HG02610 (cell line): ENCODE results near the gene CALR.
"Not testable (repeated sequence)": the region's sequence is repeated elsewhere in the genome, so short reads cannot be mapped to it uniquely, and the experiment has no call there.

ENCODE experiments used
- ATAC-seq: cut with Tn5 transposase; IDR thresholded peaks from one replicate; pipeline ENCODE4 v1.9.1; 2021; ENCODE audit warnings: mild to moderate bottlenecking, moderate library complexity; ENCODE audit not compliant: unreplicated experiment

Gene CALR

GRCh38 chr19:12937927-12938778 lies at the start of gene CALR:
TSS of gene CALR (plus strand) at chr19:12938609. CDS start at chr19:12938680, 71 bp downstream.
- ATAC-seq: peak; percentile 81

- ATAC-seq: not testable (repeated sequence)
Measured at GRCh38 chr19:12890299-12890786, 48.1 kb upstream of the CALR start.

- ATAC-seq: peak; percentile 92
Measured at GRCh38 chr19:12890787-12891552, 47.4 kb upstream of the CALR start, which contains the start of gene GCDH. TSS of gene GCDH (plus strand) at chr19:12891160. CDS start at chr19:12891305, 145 bp downstream.

GRCh38 chr19:12891553-12892021 lies 46.8 kb upstream of the CALR start:
- no peak for ATAC-seq

GRCh38 chr19:12893582-12893981 lies 44.8 kb upstream of the CALR start:
- ATAC-seq: no peak

GRCh38 chr19:12896460-12896859 lies 41.9 kb upstream of the CALR start:
- no peak for ATAC-seq

- peak; percentile 66 for ATAC-seq
Measured at GRCh38 chr19:12899891-12900518, 38.4 kb upstream of the CALR start.

- no peak for ATAC-seq
Measured at GRCh38 chr19:12907166-12907565, 31.2 kb upstream of the CALR start.

GRCh38 chr19:12912571-12912970 lies 25.8 kb upstream of the CALR start:
- ATAC-seq: no peak

GRCh38 chr19:12913011-12913561 lies 25.3 kb upstream of the CALR start:
- ATAC-seq: no peak

GRCh38 chr19:12913851-12914690 lies 24.3 kb upstream of the CALR start:
- no peak for ATAC-seq

- ATAC-seq: not testable (repeated sequence)
Measured at GRCh38 chr19:12915860-12916259, 22.5 kb upstream of the CALR start.

GRCh38 chr19:12918253-12918652 lies 20.2 kb upstream of the CALR start:
- ATAC-seq: no peak

- ATAC-seq: no peak
Measured at GRCh38 chr19:12921047-12921446, 17.4 kb upstream of the CALR start.

GRCh38 chr19:12922959-12923358 lies 15.4 kb upstream of the CALR start:
- no peak for ATAC-seq

- ATAC-seq: no peak
Measured at GRCh38 chr19:12924621-12925310, 13.6 kb upstream of the CALR start.

GRCh38 chr19:12930002-12930645 lies 8.3 kb upstream of the CALR start:
- no peak for ATAC-seq

GRCh38 chr19:12932392-12933286 lies 5.8 kb upstream of the CALR start:
- ATAC-seq: no peak
